ENCODE data around the gene OMA1. TPM values are rescaled to one million over a fixed set of nuclear protein-coding genes. Genes with fewer than 3 reads are reported as not detected.

Gene OMA1
- total and polyA plus RNA-seq, 10 of the 15 experiments (the other 5 are each of a cell fraction or from before 2014, with no cell fraction given) = 23.6 to 67.1 (median 47.1) TPM

DNA sequence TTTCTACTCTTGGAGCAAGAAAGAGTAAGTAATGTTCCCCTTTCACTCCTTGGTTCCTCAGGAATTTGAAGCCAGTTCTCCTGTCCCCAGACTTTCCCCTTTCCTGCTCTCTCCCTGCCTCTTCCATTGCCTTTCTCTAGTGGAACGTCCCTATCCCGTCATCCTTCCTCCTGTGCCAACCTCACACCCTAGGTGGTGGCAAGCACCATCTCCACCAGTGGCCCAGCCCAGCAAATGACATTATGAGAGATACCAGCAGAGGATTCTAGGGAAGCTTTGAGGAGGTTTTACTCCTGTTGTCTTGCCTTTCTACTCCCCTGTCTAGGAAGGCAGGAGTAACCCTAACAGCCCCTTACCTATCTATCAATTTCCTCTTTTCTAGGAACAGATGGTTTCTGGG lies 38.6 kb upstream of the OMA1 start:
- no peak overlapping the region for H3K4me3 ChIP-seq
- H4K20me1 ChIP-seq (ENCODE audit: control insufficient read depth, insufficient read depth) = no peaks in the 10 kb centered on the region
- H3K4me2 ChIP-seq (ENCODE audit: control insufficient read depth, insufficient read depth) = no peak overlapping the region
- TF ChIP-seq SPI1 (IDR thresholded peaks at IDR 0.05; ENCODE audit: borderline replicate concordance, insufficient read depth, low read depth, low read length) (no peak), HDGF (IDR thresholded peaks at IDR 0.05) (no peak), TBL1XR1 (IDR thresholded peaks at IDR 0.05; ENCODE audit: low read depth, low read length) (no peak), TAF1 (IDR thresholded peaks at IDR 0.05; ENCODE audit: borderline replicate concordance, low read depth, low read length) (no peak), GATAD2B (conservative IDR thresholded peaks at IDR 0.05; ENCODE audit: low read depth) (no peak), RAD21 (IDR thresholded peaks at IDR 0.05; ENCODE audit: insufficient read depth, low read depth, low read length) (no peak), NBN (IDR thresholded peaks at IDR 0.05) (no peak), HDAC6 (IDR thresholded peaks at IDR 0.05; ENCODE audit: unreplicated experiment) (no peak), JUND (IDR thresholded peaks at IDR 0.05; ENCODE audit: low read depth, low read length) (no peak), TARDBP (IDR thresholded peaks at IDR 0.05; ENCODE audit: borderline replicate concordance) (no peak)
- TF ChIP-seq, protein P1, sequence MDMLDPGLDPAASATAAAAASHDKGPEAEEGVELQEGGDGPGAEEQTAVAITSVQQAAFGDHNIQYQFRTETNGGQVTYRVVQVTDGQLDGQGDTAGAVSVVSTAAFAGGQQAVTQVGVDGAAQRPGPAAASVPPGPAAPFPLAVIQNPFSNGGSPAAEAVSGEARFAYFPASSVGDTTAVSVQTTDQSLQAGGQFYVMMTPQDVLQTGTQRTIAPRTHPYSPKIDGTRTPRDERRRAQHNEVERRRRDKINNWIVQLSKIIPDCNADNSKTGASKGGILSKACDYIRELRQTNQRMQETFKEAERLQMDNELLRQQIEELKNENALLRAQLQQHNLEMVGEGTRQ (IDR thresholded peaks at IDR 0.05; ENCODE audit: borderline replicate concordance, low read depth, low read length) = no peak
- TF ChIP-seq, protein P2, sequence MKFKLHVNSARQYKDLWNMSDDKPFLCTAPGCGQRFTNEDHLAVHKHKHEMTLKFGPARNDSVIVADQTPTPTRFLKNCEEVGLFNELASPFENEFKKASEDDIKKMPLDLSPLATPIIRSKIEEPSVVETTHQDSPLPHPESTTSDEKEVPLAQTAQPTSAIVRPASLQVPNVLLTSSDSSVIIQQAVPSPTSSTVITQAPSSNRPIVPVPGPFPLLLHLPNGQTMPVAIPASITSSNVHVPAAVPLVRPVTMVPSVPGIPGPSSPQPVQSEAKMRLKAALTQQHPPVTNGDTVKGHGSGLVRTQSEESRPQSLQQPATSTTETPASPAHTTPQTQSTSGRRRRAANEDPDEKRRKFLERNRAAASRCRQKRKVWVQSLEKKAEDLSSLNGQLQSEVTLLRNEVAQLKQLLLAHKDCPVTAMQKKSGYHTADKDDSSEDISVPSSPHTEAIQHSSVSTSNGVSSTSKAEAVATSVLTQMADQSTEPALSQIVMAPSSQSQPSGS (IDR thresholded peaks at IDR 0.05; ENCODE audit: low read length) = no peak
- TF ChIP-seq, protein P3, sequence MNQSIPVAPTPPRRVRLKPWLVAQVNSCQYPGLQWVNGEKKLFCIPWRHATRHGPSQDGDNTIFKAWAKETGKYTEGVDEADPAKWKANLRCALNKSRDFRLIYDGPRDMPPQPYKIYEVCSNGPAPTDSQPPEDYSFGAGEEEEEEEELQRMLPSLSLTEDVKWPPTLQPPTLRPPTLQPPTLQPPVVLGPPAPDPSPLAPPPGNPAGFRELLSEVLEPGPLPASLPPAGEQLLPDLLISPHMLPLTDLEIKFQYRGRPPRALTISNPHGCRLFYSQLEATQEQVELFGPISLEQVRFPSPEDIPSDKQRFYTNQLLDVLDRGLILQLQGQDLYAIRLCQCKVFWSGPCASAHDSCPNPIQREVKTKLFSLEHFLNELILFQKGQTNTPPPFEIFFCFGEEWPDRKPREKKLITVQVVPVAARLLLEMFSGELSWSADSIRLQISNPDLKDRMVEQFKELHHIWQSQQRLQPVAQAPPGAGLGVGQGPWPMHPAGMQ (IDR thresholded peaks at IDR 0.05; ENCODE audit: borderline replicate concordance) = no peak
- intact Hi-C loops (cut with micrococcal nuclease; ENCODE audit: unreplicated experiment) (no loop called here), in situ Hi-C loops (cut with MboI) (no loop called here)
- ChIA-PET RAD21 (ENCODE audit: unreplicated experiment) (no interaction called here), CTCF (no interaction called here), POLR2A (interaction anchor here (1.3 kb wide), 1 partner anchor 17 kb away, joined by 3 read pairs; no protein-coding TSS in a partner anchor), SMC1A (ENCODE audit: uncharacterized antibody, unreplicated experiment) (interaction anchor here (1.1 to 2.6 kb wide), 2 partner anchors 12 to 18 kb away, joined by 3 to 17 read pairs; no protein-coding TSS in a partner anchor)
- H3K4me1 ChIP-seq (ENCODE audit: control insufficient read depth, insufficient read depth, low read length) = peaks cover 21% of the 10 kb centered on the region
- DNase-seq (ENCODE audit: low read depth, low spot score) = no peak
- H3K27me3 ChIP-seq (replicated peaks in 1 of 2; ENCODE audit: control insufficient read depth in 2 of 2, insufficient read depth in 2 of 2, low read length in 1 of 2) = no peaks in the 10 kb centered on the region
- H3K27ac ChIP-seq (ENCODE audit: control insufficient read depth, insufficient read depth) = no peak overlapping the region
- H2AFZ ChIP-seq (ENCODE audit: control insufficient read depth, low read depth, low read length) = no peak overlapping the region
- no peaks in the 10 kb centered on the region for H3K79me2 ChIP-seq (ENCODE audit: control insufficient read depth, insufficient read depth, low read length)
- FAIRE-seq = no peak
- no peak overlapping the region for H3K9ac ChIP-seq (ENCODE audit: control insufficient read depth, insufficient read depth, low read length)
- H3K36me3 ChIP-seq (ENCODE audit: control insufficient read depth in 2 of 2, insufficient read depth in 2 of 2, low read length in 1 of 2) = no peaks in the 10 kb centered on the region
- ATAC-seq = no peak
- H3K9me3 ChIP-seq (replicated peaks; ENCODE audit: control insufficient read depth, insufficient read depth, low read length) = no peaks in the 10 kb centered on the region
- 31% methylated on average over 2 of the region's 2 CpGs for WGBS (ENCODE audit: insufficient coverage, insufficient replicate concordance, low lambda C conversion rate, missing lambda C conversion rate)
- no TSS peak for BruUV-seq (replicated peaks)

Measured in GM12878 (cell line).